Suprapubic skin (tissue), 4 donors: ENCODE results near the gene UCN. TPM values are rescaled to one million over a fixed set of nuclear protein-coding genes. Genes with fewer than 3 reads are reported as not detected.

Experiments
- DNase-seq, 2 donors: peaks; one replicate each; pipeline ENCODE4 v3.0.0-alpha.2; 2019; ENCODE audit warnings: low spot score in 2 of 2
- H3K27ac ChIP-seq: fragments of 200-600 bp; sonication (generic); one replicate; pipeline ENCODE4 v1.5.1; 2019
- H3K27me3 ChIP-seq: fragments of 200-600 bp; sonication (generic); one replicate; pipeline ENCODE4 v1.5.1; 2019
- H3K36me3 ChIP-seq: fragments of 200-600 bp; sonication (generic); one replicate; pipeline ENCODE4 v1.5.1; 2019
- H3K4me1 ChIP-seq: fragments of 200-600 bp; sonication (generic); one replicate; pipeline ENCODE4 v1.5.1; 2019
- H3K4me3 ChIP-seq: fragments of 200-600 bp; sonication (generic); one replicate; pipeline ENCODE4 v1.5.1; 2019; ENCODE audit warnings: mild to moderate bottlenecking
- H3K9me3 ChIP-seq: fragments of 200-600 bp; sonication (generic); one replicate; pipeline ENCODE4 v1.5.1; 2019
- CTCF ChIP-seq, 2 donors: fragments of 200-600 bp in 1 of 2; fragments of 450-650 bp in 1 of 2; sonication (generic) in 1 of 2; IDR thresholded peaks; one replicate each; pipeline ENCODE4 v1.5.1; 2016 to 2019; ENCODE audit warnings: antibody characterized with exemption in 2 of 2, mild to moderate bottlenecking in 1 of 2, moderate library complexity in 1 of 2
- EP300 ChIP-seq: sonication (generic); formaldehyde crosslinking; IDR thresholded peaks from one replicate; pipeline ENCODE4 v1.6.1; 2017; ENCODE audit warnings: antibody characterized with exemption
- POLR2A ChIP-seq, 2 donors: fragments of 450-650 bp; IDR thresholded peaks; one replicate each; pipeline ENCODE4 v1.6.1; 2017; ENCODE audit warnings: antibody characterized with exemption in 2 of 2, mild to moderate bottlenecking in 2 of 2, moderate library complexity in 2 of 2
- POLR2AphosphoS5 ChIP-seq, 3 donors: sonication (generic); formaldehyde crosslinking; IDR thresholded peaks; one replicate each; pipeline ENCODE4 v1.6.1; 2017; ENCODE audit warnings: antibody characterized with exemption in 3 of 3
- WGBS: methylation state at CpG from one replicate; pipeline ENCODE4 v1.1.5; 2018; 5-methylcytosine and 5-hydroxymethylcytosine counted together
- total RNA-seq, 4 donors: library from RNA; depleted of rRNA; stranded (reverse); fragments of >200 nt; gene quantifications; one replicate each; pipeline ENCODE4 v1.1.0, GENCODE V29; 2016

The UCN gene
- total RNA-seq, 4 donors from 2014 or later, result 2.1 to 3.9 TPM; not detected in 2

- no peak for DNase-seq
- 81% methylated on average over 11 of the region's 12 CpGs for WGBS
- H3K9me3 ChIP-seq, result no peaks in the 10 kb centered on the region
- H3K4me3 ChIP-seq, result no peak overlapping the region
- H3K27ac ChIP-seq, result no peak overlapping the region
- peaks cover 4% of the 10 kb centered on the region for H3K4me1 ChIP-seq
- TF ChIP-seq CTCF (IDR thresholded peaks at IDR 0.05), result no peak
- no peak for TF ChIP-seq POLR2A (IDR thresholded peaks at IDR 0.05)
- TF ChIP-seq EP300, result no peak
- TF ChIP-seq POLR2AphosphoS5 (IDR thresholded peaks at IDR 0.05), result no peak
- no peaks in the 10 kb centered on the region for H3K27me3 ChIP-seq
- peaks cover 5% of the 10 kb centered on the region for H3K36me3 ChIP-seq
Observed at GRCh38 chr2:27316655-27317412, 8.6 kb upstream of the UCN start.

- 80% methylated on average over 8 of the region's 8 CpGs for WGBS
- no peaks in the 10 kb centered on the region for H3K4me1 ChIP-seq
- TF ChIP-seq POLR2A (IDR thresholded peaks at IDR 0.05), result no peak
- no peak for TF ChIP-seq EP300
- no peak for TF ChIP-seq POLR2AphosphoS5 (IDR thresholded peaks at IDR 0.05)
- no peak for TF ChIP-seq CTCF (IDR thresholded peaks at IDR 0.05)
- H3K36me3 ChIP-seq, result peaks cover 12% of the 10 kb centered on the region
- no peak overlapping the region for H3K4me3 ChIP-seq
- H3K27me3 ChIP-seq, result no peaks in the 10 kb centered on the region
- no peaks in the 10 kb centered on the region for H3K9me3 ChIP-seq
- H3K27ac ChIP-seq, result no peak overlapping the region
- no peak for DNase-seq
Observed at GRCh38 chr2:27315122-27315521, 6.9 kb upstream of the UCN start.

GRCh38 chr2:27314709-27315108 is 6.5 kb upstream of the UCN start:
- Histone ChIP-seq H3K27ac (no peak overlapping the region), H3K4me1 (no peaks in the 10 kb centered on the region), H3K36me3 (peaks cover 15% of the 10 kb centered on the region), H3K27me3 (no peaks in the 10 kb centered on the region), H3K4me3 (no peak overlapping the region), H3K9me3 (no peaks in the 10 kb centered on the region)
- no peak for DNase-seq
- no peak for TF ChIP-seq CTCF (IDR thresholded peaks at IDR 0.05)
- TF ChIP-seq POLR2AphosphoS5 (IDR thresholded peaks at IDR 0.05), result no peak
- no peak for TF ChIP-seq POLR2A (IDR thresholded peaks at IDR 0.05)
- 96% methylated on average over 9 of the region's 9 CpGs for WGBS

- WGBS, result 87% methylated on average over 8 of the region's 8 CpGs
- no peaks in the 10 kb centered on the region for H3K9me3 ChIP-seq
- H3K4me1 ChIP-seq, result no peaks in the 10 kb centered on the region
- H3K4me3 ChIP-seq, result no peak overlapping the region
- no peak overlapping the region for H3K27ac ChIP-seq
- H3K27me3 ChIP-seq, result peaks cover under 1% of the 10 kb centered on the region
- DNase-seq, result no peak
- peaks cover 19% of the 10 kb centered on the region for H3K36me3 ChIP-seq
- no peak for TF ChIP-seq EP300
- no peak for TF ChIP-seq CTCF (IDR thresholded peaks at IDR 0.05)
- no peak for TF ChIP-seq POLR2A (IDR thresholded peaks at IDR 0.05)
- TF ChIP-seq POLR2AphosphoS5 (IDR thresholded peaks at IDR 0.05), result no peak
Observed at GRCh38 chr2:27313882-27314645, 5.8 kb upstream of the UCN start.

GRCh38 chr2:27312152-27312551 is 3.9 kb upstream of the UCN start:
- Histone ChIP-seq H3K27ac (no peak overlapping the region), H3K36me3 (peaks cover 19% of the 10 kb centered on the region), H3K4me3 (no peak overlapping the region), H3K4me1 (peaks cover 8% of the 10 kb centered on the region), H3K9me3 (no peaks in the 10 kb centered on the region), H3K27me3 (peaks cover 19% of the 10 kb centered on the region)
- TF ChIP-seq EP300, result no peak
- no peak for TF ChIP-seq POLR2A (IDR thresholded peaks at IDR 0.05)
- TF ChIP-seq POLR2AphosphoS5 (IDR thresholded peaks at IDR 0.05), result no peak
- no peak for TF ChIP-seq CTCF (IDR thresholded peaks at IDR 0.05)
- 95% methylated on average over 3 of the region's 3 CpGs for WGBS
- DNase-seq, result no peak
